Measurements from ENCODE around the gene MBP.

DNA sequence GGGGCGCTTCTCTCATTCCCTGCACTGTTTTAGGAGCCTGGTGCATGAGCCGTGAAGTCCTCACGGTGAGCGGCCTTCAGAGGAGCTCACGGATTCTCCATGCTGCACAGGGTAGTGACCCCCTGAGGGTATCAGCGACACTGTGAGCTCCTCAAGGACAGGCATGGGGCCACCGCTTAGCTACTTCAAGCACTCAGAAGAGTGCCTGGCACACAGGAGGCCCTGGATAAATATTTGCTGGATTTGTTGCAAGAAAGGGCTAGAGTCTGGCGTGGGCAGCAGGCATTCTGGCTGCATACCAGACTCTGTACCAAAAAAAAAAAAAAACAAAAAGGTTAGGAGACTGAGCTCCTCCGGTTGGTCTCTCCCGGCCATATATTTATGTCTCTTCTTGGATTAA is 5.7 kb upstream of the MBP start:
- TF ChIP-seq CTCF (conservative IDR thresholded peaks at IDR 0.05 in 1 of 2, IDR thresholded peaks at IDR 0.05 in 1 of 2; ENCODE audit: low read depth in 1 of 2, low read length in 2 of 2) (no peak), EZH2 (IDR thresholded peaks at IDR 0.05; ENCODE audit: low read length, missing control alignments) (no peak)
